Mesenchymal stem cell (in vitro differentiated cells and primary cell): ENCODE data around the gene SLC6A5.

Source experiments
- DNase-seq: peaks from one replicate; pipeline ENCODE4 v3.0.0-alpha.2; 2013
- H2AFZ ChIP-seq: one replicate; pipeline ENCODE4 v1.6.1; 2013; ENCODE audit warnings: low read depth, mild to moderate bottlenecking, control low read depth, inconsistent platforms, low read length, moderate library complexity
- H2AK5ac ChIP-seq: 2 replicates; pipeline ENCODE4 v1.6.1; 2013; ENCODE audit warnings: low read length, moderate library complexity, mild to moderate bottlenecking, inconsistent platforms; ENCODE audit not compliant: severe bottlenecking
- H2BK120ac ChIP-seq: one replicate; pipeline ENCODE4 v1.6.1; 2013; ENCODE audit warnings: low read depth, mild to moderate bottlenecking, inconsistent platforms, low read length, moderate library complexity
- H2BK12ac ChIP-seq, 2 experiments: one replicate each; pipeline ENCODE4 v1.6.1; 2013; ENCODE audit warnings: inconsistent platforms in 2 of 2, low read length in 2 of 2, mild to moderate bottlenecking in 2 of 2, moderate library complexity in 2 of 2, control low read depth in 1 of 2
- H2BK15ac ChIP-seq: one replicate; pipeline ENCODE4 v1.6.1; 2013; ENCODE audit warnings: mild to moderate bottlenecking, low read depth, inconsistent platforms; ENCODE audit not compliant: poor library complexity, severe bottlenecking
- H2BK5ac ChIP-seq: 2 replicates; pipeline ENCODE4 v1.6.1; 2013; ENCODE audit warnings: low read depth, mild to moderate bottlenecking, low read length, control low read depth, inconsistent platforms; ENCODE audit not compliant: poor library complexity, severe bottlenecking
- H3K14ac ChIP-seq, 2 experiments: one replicate each; pipeline ENCODE4 v1.6.1; 2013; ENCODE audit warnings: inconsistent platforms in 2 of 2, low read length in 2 of 2, control low read depth in 1 of 2, mild to moderate bottlenecking in 1 of 2, moderate library complexity in 1 of 2
- H3K18ac ChIP-seq, 2 experiments: one replicate each; pipeline ENCODE4 v1.6.1; 2013; ENCODE audit warnings: inconsistent platforms in 2 of 2, low read length in 2 of 2, control low read depth in 1 of 2, low read depth in 1 of 2, mild to moderate bottlenecking in 1 of 2
- H3K23ac ChIP-seq, 2 experiments: one replicate each; pipeline ENCODE4 v1.6.1; 2013; ENCODE audit warnings: inconsistent platforms in 2 of 2, low read length in 2 of 2, mild to moderate bottlenecking in 2 of 2, moderate library complexity in 2 of 2, control low read depth in 1 of 2
- H3K27ac ChIP-seq: 2 replicates; pipeline ENCODE4 v1.5.1; 2013; ENCODE audit warnings: mild to moderate bottlenecking, moderate library complexity, low read length, control low read depth, inconsistent platforms; ENCODE audit not compliant: poor library complexity, severe bottlenecking
- H3K27me3 ChIP-seq, 2 experiments: 2 replicates each; pipeline versions ENCODE4 v1.6.1 to v1.7.0; 2013; ENCODE audit warnings: low read length in 2 of 2, mild to moderate bottlenecking in 2 of 2, moderate library complexity in 2 of 2, control low read depth in 1 of 2, inconsistent platforms in 1 of 2; ENCODE audit not compliant: control insufficient read depth in 1 of 2, insufficient read depth in 1 of 2
- H3K36me3 ChIP-seq, 2 experiments: 2 replicates each; pipeline versions ENCODE4 v1.6.1 to v1.7.0; 2013; ENCODE audit warnings: low read length in 2 of 2, control low read depth in 1 of 2, inconsistent platforms in 1 of 2, low read depth in 1 of 2, mild to moderate bottlenecking in 1 of 2; ENCODE audit not compliant: insufficient read depth in 2 of 2, control insufficient read depth in 1 of 2
- H3K4ac ChIP-seq, 2 experiments: one replicate each; pipeline ENCODE4 v1.6.1; 2013; ENCODE audit warnings: inconsistent platforms in 2 of 2, low read length in 2 of 2, mild to moderate bottlenecking in 2 of 2, moderate library complexity in 2 of 2, control low read depth in 1 of 2, low read depth in 1 of 2
- H3K4me1 ChIP-seq: 2 replicates; pipeline ENCODE4 v1.6.1; 2013; ENCODE audit warnings: low read depth, low read length, control low read depth; ENCODE audit not compliant: control insufficient read depth, insufficient read depth
- H3K4me2 ChIP-seq: 2 replicates; pipeline ENCODE4 v1.6.1; 2013; ENCODE audit warnings: low read length, mild to moderate bottlenecking, inconsistent platforms; ENCODE audit not compliant: poor library complexity, severe bottlenecking
- H3K4me3 ChIP-seq, 2 experiments: 2 replicates each; pipeline versions ENCODE4 v1.5.1 to v1.7.0; 2013; ENCODE audit warnings: low read length in 2 of 2, mild to moderate bottlenecking in 2 of 2, control low read depth in 1 of 2, low read depth in 1 of 2; ENCODE audit not compliant: insufficient read depth in 1 of 2
- H3K79me1 ChIP-seq: replicated peaks from 2 replicates; pipeline ENCODE4 v1.6.1; 2013; ENCODE audit warnings: mild to moderate bottlenecking, control low read depth, low read length, inconsistent platforms; ENCODE audit not compliant: poor library complexity, severe bottlenecking
- H3K9ac ChIP-seq: 2 replicates; pipeline ENCODE4 v1.7.0; 2013; ENCODE audit warnings: mild to moderate bottlenecking, low read length, moderate library complexity
- H3K9me3 ChIP-seq: 2 replicates; pipeline ENCODE4 v1.7.0; 2013; ENCODE audit warnings: mild to moderate bottlenecking, low read length; ENCODE audit not compliant: control insufficient read depth
- H4K8ac ChIP-seq: one replicate; pipeline ENCODE4 v1.6.1; 2013; ENCODE audit warnings: inconsistent platforms, mild to moderate bottlenecking, low read length, moderate library complexity
- H4K91ac ChIP-seq: one replicate; pipeline ENCODE4 v1.6.1; 2013; ENCODE audit warnings: mild to moderate bottlenecking, low read length, inconsistent platforms
- WGBS: methylation state at CpG from one replicate; pipeline ENCODE4 v1.1.7; 2013; ENCODE audit warnings: mixed read lengths; 5-methylcytosine and 5-hydroxymethylcytosine counted together

SLC6A5 gene

GRCh38 chr11:20631519-20632168, 32.2 kb downstream of the SLC6A5 start:
- Histone ChIP-seq H3K4me3 (no peak overlapping the region), H4K91ac (no peak overlapping the region), H2BK12ac (no peak overlapping the region), H3K79me1 (no peaks in the 10 kb centered on the region), H2AFZ (no peak overlapping the region), H3K27me3 (peaks cover 0 to 5% of the 10 kb centered on the region in 2 experiments), H3K23ac (no peak overlapping the region), H3K9me3 (no peaks in the 10 kb centered on the region), H2BK5ac (no peak overlapping the region), H3K4ac (no peak overlapping the region), H3K9ac (no peak overlapping the region), H3K4me1 (no peaks in the 10 kb centered on the region), H4K8ac (no peak overlapping the region), H2BK120ac (no peak overlapping the region), H3K27ac (no peak overlapping the region), H3K14ac (no peak overlapping the region), H2BK15ac (no peak overlapping the region), H3K18ac (no peak overlapping the region), H3K4me2 (no peak overlapping the region), H3K36me3 (no peaks in the 10 kb centered on the region), H2AK5ac (no peak overlapping the region)
- WGBS: 39% methylated on average over 5 of the region's 5 CpGs
- DNase-seq: no peak

DNA sequence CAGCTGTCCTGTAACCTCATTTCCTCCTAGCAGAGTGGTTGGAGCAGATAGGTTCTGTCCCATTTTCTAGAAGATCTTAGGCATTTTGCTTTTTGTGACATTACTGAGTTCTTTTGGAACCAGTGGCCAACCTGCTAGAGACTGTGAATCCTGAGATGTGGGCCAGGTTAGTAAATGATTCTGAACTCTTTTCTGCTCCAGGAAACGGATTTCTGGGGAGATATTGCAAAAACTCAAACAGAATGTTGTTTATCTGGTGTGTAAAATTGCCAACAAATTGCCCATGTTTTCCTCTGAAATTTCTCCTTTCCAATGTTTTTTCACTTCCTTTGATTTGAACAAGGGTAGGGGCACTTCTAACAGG, 32.7 kb downstream of the SLC6A5 start:
- no peak for DNase-seq
- H3K27ac ChIP-seq: no peak overlapping the region
- H3K9ac ChIP-seq: no peak overlapping the region
- no peak overlapping the region for H2AK5ac ChIP-seq
- H4K8ac ChIP-seq: no peak overlapping the region
- H3K4me1 ChIP-seq: no peaks in the 10 kb centered on the region
- H3K27me3 ChIP-seq: peaks cover 0 to 5% of the 10 kb centered on the region in 2 experiments
- no peak overlapping the region for H4K91ac ChIP-seq
- no peaks in the 10 kb centered on the region for H3K9me3 ChIP-seq
- no peak overlapping the region for H3K4me3 ChIP-seq
- no peak overlapping the region for H3K14ac ChIP-seq
- H3K18ac ChIP-seq: no peak overlapping the region
- no CpG with 5 or more reads among the region's 1 CpG for WGBS
- no peaks in the 10 kb centered on the region for H3K79me1 ChIP-seq
- H3K23ac ChIP-seq: no peak overlapping the region
- H3K4me2 ChIP-seq: no peak overlapping the region
- H2AFZ ChIP-seq: no peak overlapping the region
- H3K4ac ChIP-seq: no peak overlapping the region
- H3K36me3 ChIP-seq: no peaks in the 10 kb centered on the region
- no peak overlapping the region for H2BK15ac ChIP-seq
- H2BK120ac ChIP-seq: no peak overlapping the region
- no peak overlapping the region for H2BK5ac ChIP-seq
- no peak overlapping the region for H2BK12ac ChIP-seq

- no peak overlapping the region for H3K27ac ChIP-seq
Measured at GRCh38 chr11:20634044-20634443, 34.6 kb downstream of the SLC6A5 start.

DNA sequence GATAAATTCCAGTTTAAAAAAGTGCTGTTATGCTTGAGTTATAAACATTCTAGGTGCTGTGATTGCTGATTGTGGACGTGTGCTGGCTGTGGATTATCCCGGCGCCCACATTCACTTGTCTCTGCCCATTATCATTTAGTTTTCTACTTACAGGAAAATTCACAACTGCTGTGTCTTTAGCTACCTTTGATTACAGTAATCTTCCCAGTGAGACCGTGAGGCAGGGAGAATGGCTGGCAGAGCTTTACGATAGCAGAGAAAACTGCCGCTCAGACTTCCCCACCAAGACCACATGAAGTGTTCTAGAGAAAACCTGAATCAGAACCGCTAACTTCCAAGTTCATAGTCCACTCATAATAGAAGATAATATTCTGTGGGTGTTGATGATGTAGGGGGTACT, 35.4 kb downstream of the SLC6A5 start:
- H2BK12ac ChIP-seq: no peak overlapping the region
- H3K4me3 ChIP-seq: no peak overlapping the region
- no peak overlapping the region for H3K18ac ChIP-seq
- no peaks in the 10 kb centered on the region for H3K79me1 ChIP-seq
- H3K4ac ChIP-seq: no peak overlapping the region
- no peaks in the 10 kb centered on the region for H3K9me3 ChIP-seq
- H3K9ac ChIP-seq: no peak overlapping the region
- whole genome bisulfite sequencing: 80% methylated on average over 6 of the region's 7 CpGs
- H3K4me1 ChIP-seq: no peaks in the 10 kb centered on the region
- no peak overlapping the region for H3K27ac ChIP-seq
- H2AK5ac ChIP-seq: no peak overlapping the region
- H2BK15ac ChIP-seq: no peak overlapping the region
- DNase-seq: no peak
- no peak overlapping the region for H4K8ac ChIP-seq
- H2BK5ac ChIP-seq: no peak overlapping the region
- no peaks in the 10 kb centered on the region for H3K36me3 ChIP-seq
- H3K14ac ChIP-seq: no peak overlapping the region
- peaks cover 0 to 10% of the 10 kb centered on the region in 2 experiments for H3K27me3 ChIP-seq
- no peak overlapping the region for H4K91ac ChIP-seq
- H2BK120ac ChIP-seq: no peak overlapping the region
- H2AFZ ChIP-seq: no peak overlapping the region
- no peak overlapping the region for H3K23ac ChIP-seq
- H3K4me2 ChIP-seq: no peak overlapping the region

More at GRCh38 chr11:20634044-20634443, 34.6 kb downstream of the SLC6A5 start:
- Histone ChIP-seq H3K4me3 (no peak overlapping the region), H3K4me2 (no peak overlapping the region), H2AK5ac (no peak overlapping the region), H2BK12ac (no peak overlapping the region), H3K9ac (no peak overlapping the region), H2BK120ac (no peak overlapping the region), H3K9me3 (no peaks in the 10 kb centered on the region), H2AFZ (no peak overlapping the region), H3K4me1 (no peaks in the 10 kb centered on the region), H4K91ac (no peak overlapping the region), H3K36me3 (no peaks in the 10 kb centered on the region), H3K14ac (no peak overlapping the region), H3K4ac (no peak overlapping the region), H4K8ac (no peak overlapping the region), H3K18ac (no peak overlapping the region), H3K79me1 (no peaks in the 10 kb centered on the region), H2BK5ac (no peak overlapping the region), H2BK15ac (no peak overlapping the region), H3K23ac (no peak overlapping the region), H3K27me3 (peaks cover 0 to 10% of the 10 kb centered on the region in 2 experiments)
- no peak for DNase-seq
- 76% methylated on average over 5 of the region's 5 CpGs for WGBS
